GF-D8 (cell line): ENCODE data around the gene SDC3.

ENCODE experiments used
- DNase-seq: peaks from one replicate; lab custom pipeline; 2025; lab: John Stamatoyannopoulos, UW

The SDC3 gene

DNA sequence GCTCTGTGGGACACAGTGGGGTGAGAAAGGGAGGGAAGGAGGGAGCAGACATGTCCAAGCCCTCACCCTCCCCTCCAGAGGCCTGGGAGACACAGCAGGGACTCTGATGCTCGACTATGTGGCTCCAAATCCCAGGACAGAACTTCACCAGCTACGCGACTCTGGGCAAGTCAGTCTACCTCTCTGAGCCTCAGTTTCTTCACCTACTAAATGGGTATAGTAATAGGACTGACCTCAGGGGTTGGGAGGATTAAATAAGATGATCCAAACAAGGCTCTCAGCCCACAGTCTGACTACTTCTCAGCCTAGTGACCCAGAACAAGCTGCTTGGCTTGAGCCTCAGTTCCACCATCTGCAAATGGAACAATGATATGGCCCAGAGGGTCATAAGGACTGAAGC, 19.6 kb downstream of the SDC3 start:
- DNase-seq = no peak

DNA sequence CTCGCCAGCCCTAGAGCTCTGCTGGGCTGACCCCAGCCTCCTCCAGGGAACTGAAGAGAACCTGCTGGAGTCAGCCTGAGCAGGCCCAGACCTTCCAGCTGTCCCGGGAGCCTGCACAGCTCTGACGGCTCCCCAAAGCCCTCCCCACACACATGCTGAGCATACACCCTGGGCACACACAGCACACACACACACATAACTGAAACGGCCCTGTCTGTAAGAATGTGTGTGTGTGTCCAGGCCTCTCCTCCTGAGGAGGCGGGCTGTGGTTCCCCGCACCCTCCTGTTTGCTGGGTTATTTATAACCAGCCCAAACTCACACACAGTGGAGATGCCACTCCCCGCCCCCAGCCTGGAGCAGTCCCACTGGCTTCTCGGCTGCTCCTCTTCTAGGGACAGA, 20.2 kb downstream of the SDC3 start:
- DNase-seq = no peak

DNA sequence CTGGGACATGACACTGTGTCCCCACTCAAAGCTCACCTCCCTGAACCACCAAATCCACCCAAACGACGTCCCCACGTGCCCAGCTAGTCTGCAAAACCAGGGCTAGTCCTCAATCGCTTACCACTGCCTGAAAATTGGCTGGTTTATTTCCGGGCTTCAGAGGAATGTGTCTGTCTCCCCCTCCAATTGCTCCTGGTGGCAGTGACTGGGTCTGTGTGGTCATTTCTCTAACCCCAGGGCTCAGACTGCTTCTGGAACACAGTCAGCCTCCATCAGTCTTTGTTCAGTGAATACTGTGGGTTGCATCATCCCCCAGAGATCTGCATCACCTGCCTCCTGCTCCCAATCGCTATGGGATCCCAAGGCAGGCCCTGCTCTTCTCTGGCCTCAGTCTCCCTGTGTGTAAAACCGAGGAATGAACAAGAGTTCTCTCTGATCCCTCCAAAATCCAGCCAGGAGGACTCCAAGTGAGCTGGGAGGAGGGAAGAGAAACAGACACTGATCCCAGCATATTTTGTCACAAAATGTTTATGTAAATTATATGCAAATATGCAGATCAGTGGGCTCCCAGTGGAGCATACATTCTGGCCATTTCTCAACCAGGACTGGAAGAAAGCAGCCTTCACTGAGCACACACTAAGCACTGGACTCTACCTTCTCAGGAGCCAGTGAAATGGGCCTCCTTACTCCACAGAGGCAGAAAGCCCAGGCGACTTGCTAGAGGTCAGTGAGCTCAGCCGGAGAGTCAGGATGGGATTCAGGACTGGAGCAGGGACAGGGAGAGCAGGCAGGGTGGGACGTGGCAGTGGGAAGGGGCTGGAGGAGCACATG, 20.9 kb downstream of the SDC3 start:
- no peak for DNase-seq

DNA sequence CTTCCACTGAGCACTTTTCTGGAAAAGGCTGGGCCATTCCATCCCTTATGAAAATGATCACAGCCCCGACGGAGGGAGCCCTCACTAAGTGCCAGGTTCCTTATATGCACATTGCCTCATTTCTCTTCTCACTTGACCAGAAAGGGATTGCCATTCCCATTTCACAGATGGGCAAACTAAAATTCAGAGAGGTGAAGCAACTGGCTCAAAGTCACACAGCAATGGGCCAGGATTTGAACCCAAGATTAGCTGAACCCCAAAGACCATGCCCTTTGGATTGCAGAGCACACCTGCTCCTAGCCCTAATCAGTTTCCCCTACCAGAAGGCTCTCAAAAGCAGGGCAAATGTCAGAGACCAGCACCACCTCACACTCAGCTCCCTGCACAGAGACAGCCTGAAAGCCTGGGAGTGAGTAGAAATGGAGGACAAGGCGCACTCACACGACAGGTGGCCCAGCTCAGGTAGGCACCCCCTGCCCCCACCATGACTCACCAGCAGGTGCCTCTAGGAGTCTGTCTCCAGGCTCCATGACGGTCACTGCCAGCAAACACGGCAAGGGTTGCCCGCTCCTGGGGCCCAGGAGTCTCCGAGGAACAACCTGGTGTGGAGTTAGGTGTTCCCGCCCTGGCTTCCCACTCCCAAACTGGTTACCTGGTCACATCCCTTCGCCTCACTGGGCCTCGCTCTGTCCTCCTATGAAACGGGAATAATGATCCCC, 21.7 kb downstream of the SDC3 start:
- DNase-seq = no peak

DNA sequence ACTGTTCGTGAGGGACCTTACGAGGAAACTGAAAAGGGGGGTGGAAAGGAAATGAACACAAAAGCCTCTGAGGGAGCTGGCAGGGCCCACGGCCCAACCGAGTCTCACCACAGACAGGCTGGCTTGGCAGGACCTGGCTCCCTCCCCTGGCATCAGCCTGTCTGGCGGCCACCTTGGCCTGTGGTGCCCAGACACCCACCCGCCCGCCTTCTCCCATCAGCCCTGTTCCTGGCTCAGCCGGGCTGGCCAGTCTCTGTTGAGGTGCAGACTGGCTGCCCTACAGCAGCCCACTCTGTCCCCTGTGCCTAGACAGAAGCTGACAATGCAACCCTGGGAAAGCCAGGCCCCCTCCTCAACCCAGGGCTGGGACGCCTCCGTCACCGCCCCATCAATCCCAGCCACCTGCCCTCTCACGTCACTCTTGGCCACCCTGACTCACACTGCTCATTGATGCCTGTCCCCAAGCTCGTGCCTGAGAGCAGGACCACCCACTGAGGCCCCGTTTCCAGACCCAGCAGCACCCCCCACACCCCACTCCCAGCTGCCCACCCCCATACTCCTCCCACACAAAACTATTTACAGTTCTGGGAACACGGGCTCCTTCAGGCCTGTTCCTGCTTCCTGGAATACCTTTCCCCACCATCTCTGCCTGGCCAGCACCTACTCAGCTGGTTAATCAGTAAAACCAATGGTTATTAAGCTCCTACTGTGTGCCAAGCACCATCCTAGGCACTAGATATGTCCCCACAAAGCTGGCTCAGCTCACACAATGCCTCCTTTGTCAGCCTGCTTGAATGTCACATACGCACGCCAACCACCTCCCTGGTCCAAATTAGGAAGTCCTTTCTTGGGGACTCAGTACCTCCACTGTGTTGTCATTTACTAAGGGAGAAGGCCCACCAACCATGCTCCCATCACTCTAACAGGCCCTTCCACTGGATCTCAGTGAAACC, 22.7 kb downstream of the SDC3 start:
- no peak for DNase-seq

DNA sequence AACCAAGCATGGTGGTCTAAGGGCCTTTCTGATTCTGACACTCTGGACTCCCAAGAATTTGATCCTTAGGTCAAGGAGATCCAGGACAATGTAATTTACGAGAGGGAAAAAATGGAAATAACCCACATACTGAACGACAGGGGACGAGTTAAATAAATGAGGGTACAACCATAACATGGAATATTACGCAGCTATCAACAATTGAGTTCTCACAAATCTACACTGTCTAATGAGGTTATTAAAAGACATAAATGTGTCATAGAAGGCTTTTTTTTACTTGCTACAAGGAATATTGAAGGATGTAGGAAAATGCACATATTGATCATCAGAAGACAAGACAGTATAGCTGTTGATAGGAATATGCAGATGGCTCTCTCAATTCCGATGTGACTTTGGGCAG, 23.8 kb downstream of the SDC3 start:
- DNase-seq = no peak

DNA sequence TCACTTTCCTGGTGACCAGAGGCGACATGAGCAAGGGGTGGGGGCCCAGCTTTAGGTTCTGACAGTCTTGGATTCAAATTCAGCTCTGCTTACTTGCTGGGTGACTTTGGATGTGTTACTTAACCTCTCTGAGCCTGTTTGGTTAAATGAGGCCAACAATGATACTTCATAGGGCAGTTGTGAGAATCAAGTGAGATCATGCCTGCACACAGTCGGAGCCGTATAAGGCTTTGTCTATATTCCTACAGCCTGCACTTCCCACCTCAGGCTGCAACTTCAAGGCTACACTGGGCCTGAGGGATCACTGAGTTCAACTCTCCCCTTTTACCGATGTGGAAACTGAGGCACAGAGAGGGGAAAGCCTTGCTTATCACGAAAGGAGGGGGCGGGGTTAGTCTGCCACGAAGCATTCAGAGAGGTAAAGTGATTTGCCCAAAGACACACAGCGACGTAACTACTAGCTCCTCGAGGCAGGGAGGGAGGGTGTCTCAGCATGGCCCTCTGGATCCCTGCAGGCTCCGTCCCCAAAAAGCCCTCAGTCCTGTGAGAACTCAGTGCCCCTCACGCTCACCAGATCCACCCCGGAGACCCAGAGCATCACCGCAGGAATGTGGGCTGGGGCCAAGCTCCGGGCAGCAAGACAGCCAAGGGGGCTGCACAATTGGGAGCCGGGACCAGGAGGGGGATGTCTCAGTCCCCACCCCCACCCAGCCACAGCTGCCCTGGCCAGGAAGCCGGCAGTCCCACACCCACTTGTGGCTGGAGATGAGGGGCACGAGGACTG, 25.0 kb downstream of the SDC3 start:
- no peak for DNase-seq

DNA sequence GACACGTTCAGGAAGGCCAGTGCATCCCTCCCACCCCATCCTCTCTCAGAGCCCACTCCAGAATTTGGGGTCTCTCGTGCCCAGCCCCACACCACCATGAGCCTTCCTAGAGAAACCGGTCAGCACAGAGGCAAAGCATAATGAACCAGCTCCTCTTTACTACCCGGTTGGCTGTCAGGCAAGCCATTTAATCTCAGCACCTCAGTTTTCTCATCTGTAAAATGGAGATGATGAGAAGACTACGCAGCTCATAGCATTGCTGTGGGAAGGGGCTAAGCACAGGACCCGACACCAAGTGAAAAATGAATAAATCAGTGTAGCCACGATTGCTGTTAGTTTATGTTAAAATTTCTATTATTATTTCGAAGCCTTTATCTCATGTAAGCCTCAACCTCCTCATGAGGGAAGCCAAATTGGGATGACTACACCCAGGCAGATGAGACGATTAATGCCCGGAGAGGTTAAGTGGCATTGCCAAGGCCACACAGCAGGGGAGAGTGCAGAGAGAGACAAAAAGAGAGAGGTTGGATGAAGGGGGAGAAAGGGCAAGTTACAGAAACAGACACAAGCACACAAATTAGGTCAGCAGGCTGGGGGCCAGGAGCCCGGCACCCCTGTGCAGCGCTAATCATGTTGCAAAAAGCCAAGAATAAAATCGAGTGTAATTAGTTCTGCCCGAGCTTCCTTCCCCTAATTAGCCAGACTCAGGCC, 25.7 kb downstream of the SDC3 start:
- DNase-seq = no peak

DNA sequence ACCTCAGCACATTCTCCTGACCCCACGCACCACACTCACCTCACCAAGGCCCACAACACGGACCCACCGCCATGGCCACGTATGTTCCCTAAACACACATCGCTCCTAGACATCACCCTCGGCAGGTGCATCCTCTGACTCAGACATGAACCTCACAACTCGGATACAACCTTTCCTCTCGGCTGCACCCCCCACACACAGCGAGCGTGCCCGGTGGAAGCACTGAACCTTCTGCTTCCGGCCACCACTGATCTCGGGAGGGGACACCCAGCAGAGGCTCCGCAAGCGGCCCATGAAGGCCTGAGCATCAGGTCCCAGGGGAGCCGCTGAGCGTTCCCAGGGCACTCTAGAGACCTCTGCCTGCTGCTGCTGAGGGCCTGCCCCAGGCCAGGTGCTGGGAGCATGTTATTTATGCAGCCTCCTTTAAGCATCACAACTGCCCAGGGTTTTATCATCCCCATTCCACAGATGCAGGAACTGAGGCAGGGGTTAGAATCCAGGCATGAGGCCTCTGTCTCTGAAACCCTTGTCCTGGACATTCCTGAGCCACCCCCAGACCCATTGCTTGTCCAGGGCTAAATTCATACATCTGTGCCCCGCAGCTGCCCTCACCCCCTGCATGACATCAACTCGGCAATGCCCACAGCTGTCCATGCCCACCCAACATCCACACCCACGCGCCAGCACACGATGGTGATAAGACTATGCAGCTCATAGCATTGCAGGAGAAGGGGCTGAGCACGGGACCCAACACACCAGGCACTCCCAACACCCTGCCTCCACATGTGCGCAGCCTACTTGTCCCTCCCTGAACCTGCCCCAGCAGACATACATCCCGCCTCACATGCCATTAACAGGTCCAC, 27.0 kb downstream of the SDC3 start:
- DNase-seq = no peak

DNA sequence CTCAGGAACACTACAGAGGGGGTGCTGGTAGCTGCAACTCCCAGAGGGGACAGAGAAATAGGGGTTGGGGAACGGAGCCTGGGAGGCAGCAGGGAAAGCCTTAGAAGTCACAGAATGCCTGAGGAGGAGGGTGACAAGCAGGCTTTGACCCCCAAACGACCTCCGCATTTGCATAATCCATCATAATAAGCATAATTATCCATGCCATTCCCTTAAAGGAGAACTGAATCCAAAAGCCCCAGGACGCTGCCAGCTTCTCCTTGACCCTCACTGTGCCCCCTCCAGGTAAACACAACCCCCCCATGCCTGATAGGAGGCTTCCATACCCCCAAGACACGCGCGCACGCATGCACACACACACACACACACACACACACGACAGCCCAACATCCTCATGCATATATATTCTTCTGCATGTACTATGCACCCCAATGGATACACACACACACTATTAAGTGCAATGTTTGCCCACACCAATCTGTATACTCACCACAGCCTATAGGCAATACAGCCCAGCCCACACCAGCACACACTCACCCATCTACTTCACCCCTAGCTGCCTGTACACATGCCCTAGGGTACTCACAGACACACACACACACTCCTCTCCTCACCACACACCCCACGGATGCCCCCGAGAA, 27.8 kb downstream of the SDC3 start:
- DNase-seq = no peak

DNA sequence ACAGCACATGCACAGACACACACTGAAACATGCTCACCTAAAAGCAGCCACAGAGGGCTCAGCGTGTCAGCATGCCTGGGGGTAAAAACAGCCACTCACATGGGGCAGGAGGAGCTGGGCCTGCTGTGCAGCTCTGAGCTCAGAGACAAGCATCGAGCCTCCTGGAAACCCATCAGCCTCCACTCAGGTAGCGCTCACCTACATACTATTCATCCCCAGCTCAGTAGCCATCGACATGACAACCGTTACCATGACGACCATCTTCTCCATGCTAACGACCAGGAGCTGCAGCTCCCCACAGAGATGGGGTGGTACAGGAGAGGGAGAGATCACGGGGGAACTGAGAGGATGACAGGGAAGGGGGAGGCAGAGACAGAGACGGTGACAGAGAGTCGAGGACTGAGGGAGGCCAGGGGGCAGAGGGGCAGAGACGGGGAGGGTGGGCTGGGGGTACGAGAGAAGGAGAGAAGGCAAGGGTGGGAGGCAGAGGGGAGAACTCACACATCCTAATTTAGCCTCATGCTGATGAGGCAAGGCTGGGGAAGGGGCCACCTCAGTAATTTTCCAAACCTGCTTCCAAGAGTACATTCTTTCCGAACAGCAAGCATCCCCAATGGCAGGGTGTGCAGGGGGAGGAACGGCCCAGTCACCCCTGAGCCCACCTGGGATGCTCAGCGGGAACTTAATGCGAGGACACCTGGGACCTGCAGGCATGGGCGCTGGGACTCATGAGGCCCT, 28.4 kb downstream of the SDC3 start:
- no peak for DNase-seq

DNA sequence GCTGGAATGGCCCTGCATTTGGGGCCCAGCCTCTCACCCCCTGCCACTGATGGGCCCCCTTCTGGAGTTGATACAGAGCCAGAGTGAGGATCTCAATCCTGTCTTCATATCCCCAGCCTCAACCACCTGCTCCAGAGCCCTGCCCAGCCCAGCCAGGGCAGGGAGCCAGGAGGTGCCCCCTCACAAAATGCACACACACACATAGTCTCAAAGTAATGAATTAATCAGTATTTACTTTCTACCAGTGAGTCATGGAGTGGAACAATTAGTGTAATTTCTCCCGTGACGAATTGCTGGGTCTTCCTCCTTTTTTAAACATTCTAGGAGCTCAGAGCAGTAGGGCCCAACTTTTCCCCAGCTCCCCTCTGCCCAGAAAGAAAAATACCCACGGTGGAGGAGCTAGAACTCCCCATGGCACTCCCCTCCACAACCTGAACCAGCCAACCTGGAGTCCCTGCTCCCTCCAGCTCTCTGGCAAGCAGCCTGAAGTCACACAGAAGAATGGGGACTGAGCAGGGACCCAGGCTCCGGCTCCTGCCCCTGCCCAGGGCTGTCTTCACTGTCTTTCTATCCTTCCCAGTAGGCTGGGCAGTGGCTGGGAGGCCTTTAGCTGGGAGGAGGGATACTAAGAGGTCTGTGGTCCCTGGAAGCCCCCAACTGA, 29.3 kb downstream of the SDC3 start:
- no peak for DNase-seq

DNA sequence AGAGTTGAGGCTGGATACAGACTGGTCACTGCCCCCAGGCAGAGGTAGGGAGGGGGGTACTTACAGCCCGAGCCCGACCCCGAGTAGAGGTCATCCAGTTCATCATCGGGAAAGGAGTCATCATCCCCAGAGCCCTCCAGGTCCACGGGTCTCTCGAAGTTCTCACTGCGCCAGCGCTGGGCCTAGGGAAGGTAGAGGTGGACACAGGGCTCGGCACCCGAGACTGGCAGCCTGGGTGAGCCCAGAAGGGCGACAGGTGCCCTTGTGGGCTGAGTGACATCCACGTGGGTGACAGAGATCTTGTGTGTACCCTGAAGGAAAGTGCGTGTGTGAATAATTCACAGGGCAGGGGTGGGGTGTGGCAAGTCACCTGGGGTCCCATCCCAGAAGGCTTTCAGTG, 30.0 kb downstream of the SDC3 start:
- DNase-seq = no peak

DNA sequence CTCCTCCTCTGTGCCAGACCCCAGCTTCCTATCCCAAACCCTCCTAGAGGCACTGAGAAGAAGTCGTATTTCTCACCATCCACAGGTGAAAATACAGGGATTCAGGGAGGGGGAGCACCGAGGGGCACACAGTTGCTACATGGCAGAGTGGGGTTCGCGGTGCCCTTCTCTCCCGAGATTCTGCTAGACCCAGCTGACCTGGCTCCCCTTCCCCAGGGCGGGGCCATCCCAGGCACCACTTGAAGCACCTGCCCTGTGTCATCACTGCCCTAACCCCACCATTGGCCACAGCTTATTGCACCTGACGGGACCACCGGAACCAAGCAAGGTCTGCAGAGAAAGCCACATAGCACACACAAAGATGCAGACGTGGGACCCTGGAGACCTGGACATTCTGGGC, 30.5 kb downstream of the SDC3 start:
- no peak for DNase-seq

DNA sequence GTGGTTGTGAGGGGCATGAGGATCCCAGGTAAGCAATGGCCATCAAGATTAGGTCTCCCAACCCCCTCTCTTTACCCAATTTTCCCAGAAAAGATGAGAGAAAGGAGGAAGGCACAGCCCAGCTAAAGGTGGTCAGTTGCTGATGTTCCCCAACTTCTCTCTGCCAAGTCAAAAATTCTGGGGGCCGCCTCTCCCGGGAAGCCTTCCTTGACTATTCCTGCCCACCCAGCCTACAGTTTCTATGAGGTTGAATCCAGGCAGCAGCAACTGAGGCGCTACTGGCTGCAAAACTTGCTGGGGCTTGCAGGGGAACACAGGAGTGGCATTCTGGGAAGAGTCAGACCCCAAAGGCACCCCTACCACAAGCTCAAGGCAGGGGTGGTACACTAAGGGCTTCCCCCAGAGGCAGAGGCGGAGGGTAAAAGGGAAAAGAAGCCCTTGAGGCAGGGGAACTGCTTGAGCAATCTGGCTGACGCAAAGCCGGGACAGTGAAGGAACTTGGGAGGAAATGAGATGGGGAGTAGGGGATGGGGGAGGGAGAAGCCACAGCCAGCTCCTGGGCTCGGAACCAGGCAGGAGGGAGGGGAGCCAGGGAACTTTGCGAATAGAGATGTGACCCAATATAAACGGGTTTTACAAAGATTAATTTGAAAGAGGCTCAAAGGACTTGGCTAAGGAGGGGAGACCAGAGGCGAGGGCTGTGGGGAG, 31.2 kb downstream of the SDC3 start:
- no peak for DNase-seq

DNA sequence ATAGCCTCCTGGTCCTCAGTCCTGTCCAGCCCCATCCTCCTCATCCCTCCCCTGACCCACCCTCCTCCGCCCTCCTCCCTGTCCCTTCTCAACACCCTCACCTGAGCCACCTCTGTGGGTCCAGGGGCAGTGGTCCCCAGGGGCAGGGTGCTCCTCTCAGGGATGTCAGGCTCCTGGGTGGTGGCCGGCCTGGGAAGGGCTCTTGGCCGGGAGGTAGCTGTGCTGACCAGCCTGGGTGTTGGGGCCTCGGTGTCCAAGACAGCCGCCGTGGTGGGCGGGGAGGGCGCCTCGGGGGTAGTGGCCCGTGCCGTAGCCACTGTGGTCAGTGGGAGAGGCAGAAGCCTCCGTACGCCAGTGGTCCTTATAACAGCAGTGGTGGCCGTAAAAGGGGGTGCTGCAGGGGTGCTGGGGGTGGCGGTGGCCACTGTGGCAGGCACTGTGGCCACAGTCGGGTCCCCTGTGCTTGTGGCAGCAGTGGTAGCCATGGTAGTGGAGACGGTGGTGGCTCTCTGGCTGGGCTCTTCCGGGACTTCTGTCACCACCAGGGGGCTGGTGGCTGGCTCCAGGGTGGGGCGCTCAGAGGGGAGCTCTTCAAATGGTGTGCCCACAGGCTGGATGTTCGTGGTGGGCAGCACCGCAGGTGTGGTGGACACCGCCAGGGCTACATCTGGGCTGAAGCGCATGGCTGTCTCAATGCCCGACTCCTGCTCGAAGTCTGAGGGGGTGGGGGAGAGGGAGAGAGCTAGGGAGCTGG, 31.9 kb downstream of the SDC3 start:
- DNase-seq = no peak

DNA sequence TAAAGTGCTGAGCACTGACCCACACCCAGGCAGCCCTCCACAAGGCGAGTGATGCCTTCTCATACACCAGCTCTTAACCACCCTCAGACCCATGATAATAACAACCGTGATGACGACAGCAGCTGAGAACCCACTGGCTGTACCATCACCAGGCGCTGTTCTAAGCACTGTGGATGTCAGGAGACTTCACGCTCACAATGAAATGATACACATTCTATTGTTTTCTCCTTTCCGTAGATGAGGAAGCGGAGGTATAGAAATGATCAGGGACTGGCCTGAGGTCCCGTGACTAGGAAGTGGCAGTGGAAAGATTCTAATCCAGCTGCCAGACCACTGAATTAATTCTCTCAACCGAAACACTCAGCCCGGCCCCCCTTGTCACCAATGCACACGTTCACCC, 32.6 kb downstream of the SDC3 start:
- DNase-seq = no peak
